ENCODE measurements around the gene RAD51B. TPM values are rescaled to one million over a fixed set of nuclear protein-coding genes. Genes with fewer than 3 reads are reported as not detected.

RAD51B gene
- total RNA-seq, 1 experiment from 2014 or later, result 8.5 TPM

DNA sequence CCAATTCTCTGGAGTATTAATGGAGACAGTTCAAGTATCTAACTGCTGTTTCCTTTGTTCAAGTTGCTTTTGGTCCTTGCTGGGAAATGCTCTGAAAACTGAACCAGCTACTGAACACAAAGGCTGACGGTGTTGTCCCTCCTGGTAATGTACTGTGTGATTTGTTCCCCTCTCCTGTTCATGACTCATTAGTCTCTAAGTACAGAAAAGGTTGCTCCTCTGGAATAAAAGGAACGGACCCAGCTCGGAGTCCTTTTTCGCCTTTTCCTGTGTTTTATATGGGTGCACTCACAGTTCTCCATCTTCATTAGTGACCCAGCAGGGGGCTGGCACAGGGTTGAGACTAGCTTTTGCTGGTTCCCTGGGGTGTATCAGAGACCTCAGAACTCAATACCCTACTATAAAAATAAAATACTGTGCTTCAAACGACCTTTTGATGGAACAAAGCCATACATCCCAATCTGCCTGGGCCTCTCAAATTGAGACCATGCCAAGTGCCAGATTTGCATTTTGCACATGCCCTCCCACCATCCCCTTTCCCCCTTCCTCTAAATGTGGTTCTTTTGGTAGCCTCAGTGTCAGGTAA is 269.7 kb downstream of the RAD51B start:
- intact Hi-C loops (cut with micrococcal nuclease; ENCODE audit: unreplicated experiment) (loop anchor here (10.0 kb wide), 2 partner anchors 144 to 156 kb away; no protein-coding TSS in a partner anchor), in situ Hi-C loops (cut with HindIII; ENCODE audit: low pct_unique_long_range_greater_than_20kb, low sequenced_read_pairs) (no loop called here)
- no peaks in the 10 kb centered on the region for H3K27me3 ChIP-seq (ENCODE audit: control insufficient read depth, insufficient read depth, low read length)
- no peaks in the 10 kb centered on the region for H3K9me3 ChIP-seq (ENCODE audit: control insufficient read depth, insufficient read depth, low read depth, low read length)
- peak overlapping the region; percentile 27 to 39; a peak in 2 of 4 replicates for H3K4me3 ChIP-seq (ENCODE audit: low read depth in 2 of 2, low read length in 2 of 2)
- ATAC-seq (peak; percentile 97), DNase-seq (ENCODE audit: low read depth, low spot score) (peak; percentile 42)
- CTCF ChIA-PET, result no interaction called here
- BruUV-seq (replicated peaks), result no TSS peak
- H3K27ac ChIP-seq (ENCODE audit: low read length), result peak overlapping the region; percentile 94
- no peaks in the 10 kb centered on the region for H3K36me3 ChIP-seq (ENCODE audit: control insufficient read depth, insufficient read depth, low read length)
- H3K4me1 ChIP-seq (ENCODE audit: control insufficient read depth, insufficient read depth, low read length), result peaks cover 17% of the 10 kb centered on the region
- POLR2A ChIA-PET, result no interaction called here
- TF ChIP-seq SIN3A (IDR thresholded peaks at IDR 0.05; ENCODE audit: borderline replicate concordance, insufficient read depth, low read depth, low read length) (no peak), TCF7L2 (IDR thresholded peaks at IDR 0.05; ENCODE audit: low read depth, low read length) (peak; percentile 62; the same call in 1 of the 2 replicates)

DNA sequence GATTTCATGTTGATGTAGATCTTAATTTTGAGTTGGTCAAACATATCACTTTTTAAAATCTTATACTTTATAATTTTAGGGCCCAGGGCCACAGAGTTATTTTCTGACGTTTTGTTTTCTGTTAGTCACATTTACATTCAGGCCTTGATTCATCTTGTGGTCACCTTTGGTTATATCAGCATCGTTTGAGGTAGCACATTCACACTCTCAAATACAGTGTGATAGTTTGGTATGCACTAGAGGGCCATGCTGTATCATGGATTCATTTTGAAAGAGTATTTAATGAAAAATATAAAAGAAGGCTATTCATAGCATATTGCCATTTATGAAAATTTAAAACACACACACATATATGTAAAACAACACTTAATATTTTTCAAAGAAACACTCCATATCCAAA is 274.6 kb downstream of the RAD51B start:
- peak; percentile 15 for DNase-seq (ENCODE audit: low read depth, low spot score)
- ATAC-seq, result no peak
- ChIA-PET CTCF (no interaction called here), POLR2A (no interaction called here)
- in situ Hi-C loops (cut with HindIII; ENCODE audit: low pct_unique_long_range_greater_than_20kb, low sequenced_read_pairs), result no loop called here
- Histone ChIP-seq H3K27me3 (ENCODE audit: control insufficient read depth, insufficient read depth, low read length) (no peaks in the 10 kb centered on the region), H3K9me3 (ENCODE audit: control insufficient read depth, insufficient read depth, low read depth, low read length) (no peaks in the 10 kb centered on the region), H3K4me3 (ENCODE audit: low read depth in 2 of 2, low read length in 2 of 2) (no peak overlapping the region), H3K27ac (ENCODE audit: low read length) (peak overlapping the region; percentile 51; the same call in 1 of the 2 replicates), H3K36me3 (ENCODE audit: control insufficient read depth, insufficient read depth, low read length) (no peaks in the 10 kb centered on the region; the same call in 1 of the 2 replicates), H3K4me1 (ENCODE audit: control insufficient read depth, insufficient read depth, low read length) (peaks cover 11% of the 10 kb centered on the region)
- no peak for TF ChIP-seq POLR2AphosphoS5 (IDR thresholded peaks at IDR 0.05; ENCODE audit: low read depth, low read length)
- TF ChIP-seq SIN3A (IDR thresholded peaks at IDR 0.05; ENCODE audit: borderline replicate concordance, insufficient read depth, low read depth, low read length), result no peak
- TF ChIP-seq TCF7L2 (IDR thresholded peaks at IDR 0.05; ENCODE audit: low read depth, low read length), result no peak
- TF ChIP-seq, protein P1, sequence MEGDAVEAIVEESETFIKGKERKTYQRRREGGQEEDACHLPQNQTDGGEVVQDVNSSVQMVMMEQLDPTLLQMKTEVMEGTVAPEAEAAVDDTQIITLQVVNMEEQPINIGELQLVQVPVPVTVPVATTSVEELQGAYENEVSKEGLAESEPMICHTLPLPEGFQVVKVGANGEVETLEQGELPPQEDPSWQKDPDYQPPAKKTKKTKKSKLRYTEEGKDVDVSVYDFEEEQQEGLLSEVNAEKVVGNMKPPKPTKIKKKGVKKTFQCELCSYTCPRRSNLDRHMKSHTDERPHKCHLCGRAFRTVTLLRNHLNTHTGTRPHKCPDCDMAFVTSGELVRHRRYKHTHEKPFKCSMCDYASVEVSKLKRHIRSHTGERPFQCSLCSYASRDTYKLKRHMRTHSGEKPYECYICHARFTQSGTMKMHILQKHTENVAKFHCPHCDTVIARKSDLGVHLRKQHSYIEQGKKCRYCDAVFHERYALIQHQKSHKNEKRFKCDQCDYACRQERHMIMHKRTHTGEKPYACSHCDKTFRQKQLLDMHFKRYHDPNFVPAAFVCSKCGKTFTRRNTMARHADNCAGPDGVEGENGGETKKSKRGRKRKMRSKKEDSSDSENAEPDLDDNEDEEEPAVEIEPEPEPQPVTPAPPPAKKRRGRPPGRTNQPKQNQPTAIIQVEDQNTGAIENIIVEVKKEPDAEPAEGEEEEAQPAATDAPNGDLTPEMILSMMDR (IDR thresholded peaks at IDR 0.05), result no peak; the same call in 1 of the 2 replicates
- TF ChIP-seq, protein P2, sequence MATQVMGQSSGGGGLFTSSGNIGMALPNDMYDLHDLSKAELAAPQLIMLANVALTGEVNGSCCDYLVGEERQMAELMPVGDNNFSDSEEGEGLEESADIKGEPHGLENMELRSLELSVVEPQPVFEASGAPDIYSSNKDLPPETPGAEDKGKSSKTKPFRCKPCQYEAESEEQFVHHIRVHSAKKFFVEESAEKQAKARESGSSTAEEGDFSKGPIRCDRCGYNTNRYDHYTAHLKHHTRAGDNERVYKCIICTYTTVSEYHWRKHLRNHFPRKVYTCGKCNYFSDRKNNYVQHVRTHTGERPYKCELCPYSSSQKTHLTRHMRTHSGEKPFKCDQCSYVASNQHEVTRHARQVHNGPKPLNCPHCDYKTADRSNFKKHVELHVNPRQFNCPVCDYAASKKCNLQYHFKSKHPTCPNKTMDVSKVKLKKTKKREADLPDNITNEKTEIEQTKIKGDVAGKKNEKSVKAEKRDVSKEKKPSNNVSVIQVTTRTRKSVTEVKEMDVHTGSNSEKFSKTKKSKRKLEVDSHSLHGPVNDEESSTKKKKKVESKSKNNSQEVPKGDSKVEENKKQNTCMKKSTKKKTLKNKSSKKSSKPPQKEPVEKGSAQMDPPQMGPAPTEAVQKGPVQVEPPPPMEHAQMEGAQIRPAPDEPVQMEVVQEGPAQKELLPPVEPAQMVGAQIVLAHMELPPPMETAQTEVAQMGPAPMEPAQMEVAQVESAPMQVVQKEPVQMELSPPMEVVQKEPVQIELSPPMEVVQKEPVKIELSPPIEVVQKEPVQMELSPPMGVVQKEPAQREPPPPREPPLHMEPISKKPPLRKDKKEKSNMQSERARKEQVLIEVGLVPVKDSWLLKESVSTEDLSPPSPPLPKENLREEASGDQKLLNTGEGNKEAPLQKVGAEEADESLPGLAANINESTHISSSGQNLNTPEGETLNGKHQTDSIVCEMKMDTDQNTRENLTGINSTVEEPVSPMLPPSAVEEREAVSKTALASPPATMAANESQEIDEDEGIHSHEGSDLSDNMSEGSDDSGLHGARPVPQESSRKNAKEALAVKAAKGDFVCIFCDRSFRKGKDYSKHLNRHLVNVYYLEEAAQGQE (IDR thresholded peaks at IDR 0.05; ENCODE audit: insufficient read depth in 1 of 2, low read depth in 2 of 2, low read length in 1 of 2), result no peak
- no TSS peak for BruUV-seq (replicated peaks)
- intact Hi-C loops (cut with micrococcal nuclease; ENCODE audit: unreplicated experiment), result no loop called here

DNA sequence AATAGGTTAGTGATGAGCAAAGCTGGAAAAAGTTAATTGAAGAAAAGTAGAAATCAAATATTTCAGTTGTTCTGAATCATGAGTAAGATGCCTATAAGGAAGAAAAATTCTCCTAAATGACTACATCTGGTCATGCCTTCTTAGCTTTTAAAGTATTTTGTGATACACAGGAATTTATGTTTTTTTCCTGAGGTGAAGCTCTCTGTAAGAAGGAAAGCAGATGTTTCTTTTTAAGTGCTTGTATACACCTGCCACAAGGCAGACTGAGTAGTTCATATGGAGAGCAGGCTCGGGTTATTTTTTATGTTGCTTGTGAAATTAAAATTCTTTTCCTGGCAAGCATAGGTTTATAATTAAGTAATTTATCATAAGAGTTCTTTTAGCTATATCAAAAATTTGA is 275.2 kb downstream of the RAD51B start:
- POLR2A ChIA-PET, result interaction anchor here (0.6 kb wide), 1 partner anchor 151 kb away, joined by 3 read pairs; no protein-coding TSS in a partner anchor
- in situ Hi-C loops (cut with HindIII; ENCODE audit: low pct_unique_long_range_greater_than_20kb, low sequenced_read_pairs), result no loop called here
- H3K27me3 ChIP-seq (ENCODE audit: control insufficient read depth, insufficient read depth, low read length), result no peaks in the 10 kb centered on the region
- ATAC-seq (no peak), DNase-seq (ENCODE audit: low read depth, low spot score) (no peak)
- BruUV-seq (replicated peaks), result no TSS peak
- intact Hi-C loops (cut with micrococcal nuclease; ENCODE audit: unreplicated experiment), result no loop called here
- H3K4me3 ChIP-seq (ENCODE audit: low read depth in 2 of 2, low read length in 2 of 2), result no peak overlapping the region
- H3K4me1 ChIP-seq (ENCODE audit: control insufficient read depth, insufficient read depth, low read length), result peaks cover 5% of the 10 kb centered on the region
- peak overlapping the region; percentile 51; the same call in 1 of the 2 replicates for H3K27ac ChIP-seq (ENCODE audit: low read length)
- H3K36me3 ChIP-seq (ENCODE audit: control insufficient read depth, insufficient read depth, low read length), result no peaks in the 10 kb centered on the region; the same call in 1 of the 2 replicates
- TF ChIP-seq POLR2AphosphoS5 (IDR thresholded peaks at IDR 0.05; ENCODE audit: low read depth, low read length) (no peak), TCF7L2 (IDR thresholded peaks at IDR 0.05; ENCODE audit: low read depth, low read length) (no peak), SIN3A (IDR thresholded peaks at IDR 0.05; ENCODE audit: borderline replicate concordance, insufficient read depth, low read depth, low read length) (no peak)
- TF ChIP-seq, protein P2 (IDR thresholded peaks at IDR 0.05; ENCODE audit: insufficient read depth in 1 of 2, low read depth in 2 of 2, low read length in 1 of 2), result no peak
- CTCF ChIA-PET, result no interaction called here
- H3K9me3 ChIP-seq (ENCODE audit: control insufficient read depth, insufficient read depth, low read depth, low read length), result no peaks in the 10 kb centered on the region
